Umbilical cord (tissue), 2 donors: ENCODE measurements around the gene IKZF2. TPM values are rescaled to one million over a fixed set of nuclear protein-coding genes. Genes with fewer than 3 reads are reported as not detected.
A peak's percentile ranks its signal among the peaks of the same experiment; 100 is the strongest.

ENCODE experiments used
- DNase-seq: peaks from one replicate; pipeline ENCODE4 v3.0.0-alpha.2; 2015; ENCODE audit warnings: low spot score
- total RNA-seq: library from RNA; depleted of rRNA; stranded (reverse); fragments of >200 nt; gene quantifications from one replicate; pipeline ENCODE4 v1.2.3, GENCODE V29; 2014; ENCODE audit warnings: low replicate concordance; ENCODE audit not compliant: insufficient read depth

IKZF2 gene
- total RNA-seq, 1 donor from 2014 or later = 26.5 TPM

DNA sequence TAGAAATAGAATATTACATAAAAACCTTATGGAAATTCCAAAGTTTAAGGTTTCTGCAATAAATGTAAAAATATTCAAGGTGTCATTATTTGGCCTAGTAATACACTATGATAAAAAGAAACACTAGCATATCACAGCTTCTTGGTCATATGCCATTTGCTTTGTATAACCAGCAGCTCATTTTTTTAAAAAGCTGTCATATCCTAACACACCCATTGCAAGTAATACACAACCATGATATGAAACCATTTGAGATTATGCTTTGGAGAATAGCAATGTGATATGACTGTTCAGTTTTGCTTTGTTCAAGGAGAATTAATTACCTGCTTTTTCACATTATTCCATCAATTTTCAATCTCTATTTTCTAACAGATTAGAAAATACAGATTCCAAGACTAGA lies 149.0 kb downstream of the IKZF2 start:
- DNase-seq = no peak

DNA sequence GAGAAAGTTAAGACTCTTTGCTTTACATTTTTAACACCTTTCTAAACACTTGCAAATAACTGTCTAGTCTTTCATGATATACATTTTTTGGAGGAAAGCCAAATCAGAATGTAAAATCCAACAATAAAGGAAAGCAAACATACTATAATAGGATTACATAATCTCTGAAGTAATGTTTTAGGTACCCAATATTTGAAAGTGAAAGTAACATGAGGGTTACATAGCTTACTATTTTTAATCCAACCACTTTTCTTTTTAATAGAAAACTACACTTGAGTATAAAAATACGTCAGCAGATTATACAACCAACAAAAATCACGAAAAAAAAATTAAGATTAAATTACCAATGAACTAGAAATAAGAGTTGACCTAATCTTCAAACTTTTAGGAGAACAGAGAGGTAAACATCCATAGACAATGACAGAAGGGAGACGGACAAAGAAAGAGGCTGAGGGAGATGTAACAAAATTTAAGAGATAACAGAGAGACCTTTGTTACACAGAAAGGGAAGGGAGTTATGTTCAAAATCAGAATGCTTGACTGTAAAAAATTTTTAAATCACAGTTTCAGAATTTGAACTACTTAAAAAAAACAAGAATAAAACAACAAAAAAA lies 150.0 kb downstream of the IKZF2 start:
- DNase-seq = no peak

GRCh38 chr2:212998626-212999359 lies 152.6 kb downstream of the IKZF2 start:
- no peak for DNase-seq

GRCh38 chr2:212997526-212998020 lies 153.8 kb downstream of the IKZF2 start:
- DNase-seq = no peak

GRCh38 chr2:212995920-212996319 lies 155.5 kb downstream of the IKZF2 start:
- no peak for DNase-seq

GRCh38 chr2:212994976-212995375 lies 156.4 kb downstream of the IKZF2 start:
- no peak for DNase-seq

GRCh38 chr2:212991120-212991519 lies 160.3 kb downstream of the IKZF2 start:
- no peak for DNase-seq

DNA sequence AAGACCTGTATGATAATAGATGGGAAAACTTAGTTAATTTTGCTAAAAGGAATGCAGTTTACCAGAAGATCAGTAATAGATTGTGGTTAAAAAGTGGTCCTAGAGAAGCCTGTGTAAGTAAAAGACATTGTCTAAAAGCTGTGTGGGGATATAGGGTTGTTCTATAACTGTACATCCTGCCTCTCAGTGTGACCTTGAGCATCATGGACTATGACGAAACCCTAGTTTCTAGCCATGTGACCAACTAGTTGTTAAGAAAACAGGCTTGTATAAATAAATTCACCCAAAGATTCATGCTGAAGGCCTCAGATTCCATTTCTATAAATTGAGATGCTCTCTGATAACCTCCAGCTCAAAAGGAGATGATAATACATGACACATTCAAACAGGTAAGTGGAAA lies 160.7 kb downstream of the IKZF2 start:
- no peak for DNase-seq

- DNase-seq = no peak
These were observed 163.9 kb downstream of the IKZF2 start for GRCh38 chr2:212987492-212987891.

GRCh38 chr2:212984129-212984528 lies 167.3 kb downstream of the IKZF2 start:
- no peak for DNase-seq

DNA sequence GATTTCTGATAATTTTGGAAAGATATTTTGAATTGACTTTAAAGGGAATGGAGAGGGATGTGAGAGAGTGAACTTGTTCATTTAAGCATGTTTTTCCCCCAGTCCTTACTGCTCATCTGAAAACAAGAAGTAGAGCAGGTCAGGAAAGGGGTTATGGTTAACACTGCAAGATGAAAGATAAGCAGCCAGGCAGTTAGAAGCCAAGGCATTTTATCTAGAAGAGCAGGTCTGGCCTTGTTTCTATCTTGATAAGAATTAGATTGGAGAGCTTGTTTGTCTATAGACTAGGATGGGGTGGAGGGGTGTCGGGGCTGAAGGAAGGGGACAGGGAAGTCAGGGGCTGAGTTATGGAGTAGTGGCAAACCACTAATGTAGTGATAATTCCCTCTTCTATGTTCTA lies 171.6 kb downstream of the IKZF2 start:
- peak; percentile 68 for DNase-seq

DNA sequence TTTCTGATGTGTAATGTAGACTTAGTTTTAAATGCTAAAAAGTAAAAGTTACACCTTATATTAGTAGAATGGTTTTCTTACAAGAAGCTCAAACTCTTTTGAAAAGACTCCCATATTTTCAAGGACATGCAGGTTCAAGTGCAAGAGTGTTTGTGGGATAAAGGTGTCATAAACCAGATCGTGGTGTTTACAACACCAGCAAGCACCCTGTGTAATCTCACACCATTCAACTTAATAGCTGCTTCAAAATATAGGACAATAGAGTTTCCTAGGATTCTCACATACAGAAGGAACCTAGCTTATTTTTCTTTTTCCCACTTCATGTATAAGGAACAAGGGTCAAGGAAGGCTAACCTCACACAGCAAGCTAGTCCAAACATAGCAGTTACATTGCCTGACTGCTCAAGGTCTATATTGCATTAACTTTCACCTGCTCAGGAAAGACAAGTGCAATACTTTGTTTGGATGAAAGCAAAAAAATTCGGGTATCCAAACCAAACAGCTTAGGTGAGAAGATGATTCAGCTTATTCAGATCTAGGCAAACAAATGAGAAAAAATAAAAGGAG lies 172.3 kb downstream of the IKZF2 start:
- DNase-seq = no peak

GRCh38 chr2:212977152-212977551 lies 174.3 kb downstream of the IKZF2 start:
- DNase-seq = no peak

DNA sequence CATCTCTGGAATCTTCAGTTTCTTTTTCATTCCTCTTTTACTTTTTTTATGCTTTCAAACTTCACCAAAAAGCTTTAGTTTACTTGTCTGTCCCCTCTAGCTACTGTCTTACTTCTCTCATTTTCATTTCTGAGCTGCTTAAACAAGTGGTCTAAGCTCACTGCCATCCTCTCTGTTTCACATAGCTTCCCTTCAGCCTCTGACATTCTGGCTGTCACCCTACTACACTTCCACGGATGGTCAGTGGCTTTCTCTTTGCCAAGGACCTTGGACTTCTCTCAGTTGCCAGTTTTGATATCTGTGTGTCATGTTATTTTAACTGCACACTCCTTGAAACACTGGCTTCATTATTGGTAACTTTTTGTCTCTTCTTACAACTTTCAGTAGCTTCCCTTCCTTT lies 176.1 kb downstream of the IKZF2 start:
- no peak for DNase-seq

GRCh38 chr2:212974692-212975091 lies 176.7 kb downstream of the IKZF2 start:
- peak; percentile 75 for DNase-seq

DNA sequence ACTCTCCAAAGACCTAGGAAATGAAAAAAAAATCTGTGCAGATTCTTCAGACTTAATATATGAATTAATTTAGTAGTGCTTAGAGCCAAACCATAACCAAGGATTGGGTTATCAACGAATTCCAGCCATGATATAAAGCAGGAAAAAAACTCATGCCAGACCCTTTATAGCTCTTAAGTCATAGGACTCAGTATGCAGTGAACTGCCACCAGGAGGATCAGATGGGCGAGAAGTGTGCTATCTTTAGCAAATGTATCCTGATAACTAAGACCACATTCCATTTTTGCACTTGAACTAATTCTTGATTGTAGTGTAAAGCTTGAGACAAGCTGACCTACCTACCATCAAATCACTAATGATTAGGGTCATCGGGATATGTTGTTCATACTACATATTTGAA lies 178.1 kb downstream of the IKZF2 start:
- no peak for DNase-seq

DNA sequence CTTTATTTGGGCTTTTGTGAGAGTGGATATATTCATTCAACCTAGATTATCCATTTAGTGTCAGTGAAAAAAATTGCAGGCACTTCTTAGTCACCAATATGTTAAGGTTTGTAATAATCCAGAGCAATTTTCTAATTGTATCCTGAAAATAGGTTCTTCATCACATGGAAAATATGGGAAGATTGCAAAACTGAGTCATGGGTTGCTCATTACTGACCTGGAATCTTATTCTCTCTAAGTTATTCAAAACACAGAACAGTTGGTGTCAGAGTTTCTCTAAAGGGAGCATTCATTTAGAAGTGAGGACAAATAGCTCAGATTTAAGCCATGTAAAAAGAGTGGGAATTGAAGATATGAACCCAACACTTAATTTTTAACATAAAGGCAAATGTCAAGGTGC lies 181.3 kb downstream of the IKZF2 start:
- no peak for DNase-seq

GRCh38 chr2:212968284-212969081 lies 182.9 kb downstream of the IKZF2 start:
- DNase-seq = peak; percentile 53

DNA sequence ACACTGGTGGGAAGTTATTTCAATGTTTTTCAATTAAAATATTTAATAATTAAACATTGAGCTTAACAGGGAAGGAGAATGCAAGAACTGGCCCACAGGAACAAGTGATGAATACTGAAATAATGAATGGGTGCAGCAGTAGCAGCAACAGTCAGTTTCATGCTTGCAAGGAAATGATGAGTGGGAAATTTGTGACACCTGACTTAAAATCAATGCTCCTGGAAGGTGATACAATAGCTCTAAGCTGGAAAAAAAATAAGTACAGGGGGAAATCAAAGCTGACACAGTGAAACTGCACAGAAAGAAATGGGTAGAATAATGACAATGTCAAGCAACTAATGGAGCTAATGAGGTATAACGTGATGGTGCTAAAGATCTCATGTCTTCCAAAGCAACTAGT lies 184.5 kb downstream of the IKZF2 start:
- DNase-seq = no peak

GRCh38 chr2:212962691-212963090 lies 188.7 kb downstream of the IKZF2 start:
- DNase-seq = no peak

DNA sequence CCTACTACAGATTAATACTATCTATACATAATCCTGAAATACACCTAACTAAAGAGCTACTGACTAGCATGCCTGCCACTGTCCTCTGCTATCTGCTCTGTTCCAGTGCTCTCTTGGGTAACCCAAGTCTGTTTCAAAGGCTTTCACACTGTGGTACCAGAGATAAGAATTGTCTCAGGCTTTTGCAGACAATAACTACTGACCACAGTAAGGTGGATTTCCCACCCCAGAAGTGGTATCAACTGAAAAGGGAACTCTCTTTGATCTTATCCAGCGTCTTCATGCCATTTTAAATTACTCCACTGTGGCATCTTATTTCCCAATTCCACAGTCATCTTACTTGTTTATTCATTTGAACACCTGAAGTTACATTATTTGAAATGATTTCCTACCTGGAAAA lies 190.2 kb downstream of the IKZF2 start:
- no peak for DNase-seq

- no peak for DNase-seq
These were observed 191.1 kb downstream of the IKZF2 start for GRCh38 chr2:212960336-212960735.
